PFSK-1 (cell line): ENCODE measurements around the gene LEO1.

ENCODE experiments used
- POLR2AphosphoS5 ChIP-seq: IDR thresholded peaks from 2 replicates; pipeline ENCODE4 v1.6.1; 2012; ENCODE audit warnings: low read depth, mild to moderate bottlenecking, control low read depth, low read length, moderate library complexity
- REST ChIP-seq, 2 experiments: IDR thresholded peaks; 2 replicates each; pipeline versions ENCODE4 v1.6.1 to v1.8.0; 2011 to 2012; ENCODE audit warnings: low read depth in 2 of 2, low read length in 2 of 2, control low read depth in 1 of 2, inconsistent platforms in 1 of 2, mild to moderate bottlenecking in 1 of 2, moderate library complexity in 1 of 2; ENCODE audit not compliant: insufficient read depth in 1 of 2

DNA sequence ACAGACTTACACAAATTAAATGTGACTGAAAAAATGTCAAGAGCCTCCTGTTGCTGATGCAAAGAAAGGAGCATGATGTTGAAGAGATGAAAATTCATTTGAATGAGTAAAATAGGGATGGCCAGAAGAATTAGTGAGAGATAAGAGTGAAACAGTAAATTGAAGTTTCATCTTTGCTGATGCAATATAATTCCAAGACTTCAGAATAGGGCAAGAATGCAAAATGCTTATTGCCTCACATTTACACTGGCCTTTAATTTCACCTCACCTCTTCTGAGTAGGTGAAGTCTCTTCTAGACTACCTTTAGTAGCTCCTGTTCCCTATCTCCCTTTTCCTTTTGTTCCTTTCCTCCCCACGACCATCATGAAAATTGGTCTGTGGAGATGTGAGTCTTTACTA lies 32.1 kb upstream of the LEO1 start:
- no peak for TF ChIP-seq POLR2AphosphoS5
- TF ChIP-seq REST (IDR thresholded peaks at IDR 0.05; ENCODE audit: insufficient read depth in 1 of 2, low read depth in 2 of 2, low read length in 2 of 2), result no peak
